Measurements from ENCODE around the gene SCTR.

SCTR gene

GRCh38 chr2:119469131-119469530 lies 55.2 kb downstream of the SCTR start:
- H3K4me3 ChIP-seq (replicated peaks; ENCODE audit: low read depth, low read length), result no peak overlapping the region
- no peaks in the 10 kb centered on the region for H3K27me3 ChIP-seq (replicated peaks; ENCODE audit: control insufficient read depth, insufficient read depth, low read length)
- no peak for TF ChIP-seq CTCF (IDR thresholded peaks at IDR 0.05; ENCODE audit: insufficient read depth, low read length, poor library complexity, severe bottlenecking)
- H3K36me3 ChIP-seq (ENCODE audit: control insufficient read depth, insufficient read depth, low read length), result no peaks in the 10 kb centered on the region
- no peak for DNase-seq (ENCODE audit: extremely low read depth, insufficient read length)

- no peak overlapping the region for H3K4me3 ChIP-seq (replicated peaks; ENCODE audit: low read depth, low read length)
- TF ChIP-seq CTCF (IDR thresholded peaks at IDR 0.05; ENCODE audit: insufficient read depth, low read length, poor library complexity, severe bottlenecking), result no peak
- DNase-seq (ENCODE audit: extremely low read depth, insufficient read length), result no peak
- H3K36me3 ChIP-seq (ENCODE audit: control insufficient read depth, insufficient read depth, low read length), result no peaks in the 10 kb centered on the region
- H3K27me3 ChIP-seq (replicated peaks; ENCODE audit: control insufficient read depth, insufficient read depth, low read length), result no peaks in the 10 kb centered on the region
These were observed 55.9 kb downstream of the SCTR start for GRCh38 chr2:119468154-119468955.

- no peak for DNase-seq (ENCODE audit: extremely low read depth, insufficient read length)
- no peak for TF ChIP-seq CTCF (IDR thresholded peaks at IDR 0.05; ENCODE audit: insufficient read depth, low read length, poor library complexity, severe bottlenecking)
- H3K4me3 ChIP-seq (replicated peaks; ENCODE audit: low read depth, low read length), result no peak overlapping the region
- H3K27me3 ChIP-seq (replicated peaks; ENCODE audit: control insufficient read depth, insufficient read depth, low read length), result no peaks in the 10 kb centered on the region
- no peaks in the 10 kb centered on the region for H3K36me3 ChIP-seq (ENCODE audit: control insufficient read depth, insufficient read depth, low read length)
These were observed 57.9 kb downstream of the SCTR start for GRCh38 chr2:119466373-119466772.

- Histone ChIP-seq H3K4me3 (replicated peaks; ENCODE audit: low read depth, low read length) (no peak overlapping the region), H3K36me3 (ENCODE audit: control insufficient read depth, insufficient read depth, low read length) (no peaks in the 10 kb centered on the region), H3K27me3 (replicated peaks; ENCODE audit: control insufficient read depth, insufficient read depth, low read length) (no peaks in the 10 kb centered on the region)
- no peak for TF ChIP-seq CTCF (IDR thresholded peaks at IDR 0.05; ENCODE audit: insufficient read depth, low read length, poor library complexity, severe bottlenecking)
- no peak for DNase-seq (ENCODE audit: extremely low read depth, insufficient read length)
These were observed 58.6 kb downstream of the SCTR start for GRCh38 chr2:119465687-119466086.

- Histone ChIP-seq H3K36me3 (ENCODE audit: control insufficient read depth, insufficient read depth, low read length) (no peaks in the 10 kb centered on the region), H3K27me3 (replicated peaks; ENCODE audit: control insufficient read depth, insufficient read depth, low read length) (no peaks in the 10 kb centered on the region), H3K4me3 (replicated peaks; ENCODE audit: low read depth, low read length) (no peak overlapping the region)
- no peak for TF ChIP-seq CTCF (IDR thresholded peaks at IDR 0.05; ENCODE audit: insufficient read depth, low read length, poor library complexity, severe bottlenecking)
- DNase-seq (ENCODE audit: extremely low read depth, insufficient read length), result no peak
These were observed 59.3 kb downstream of the SCTR start for GRCh38 chr2:119464981-119465380.
